A549 treated with AZD9567 at 1 μM for 4 hours (cell line): ENCODE measurements around the gene CAMKV. TPM values are rescaled to one million over a fixed set of nuclear protein-coding genes. Genes with fewer than 3 reads are reported as not detected.

ENCODE experiments used
- total RNA-seq: library from RNA; stranded (reverse); fragments of 200-300 nt; extraction: Qiagen RNA extraction; gene quantifications from 5 replicates; pipeline ENCODE4 v1.2.3, GENCODE V29; 2022; ENCODE audit not compliant: insufficient read depth

Gene CAMKV, protein sequence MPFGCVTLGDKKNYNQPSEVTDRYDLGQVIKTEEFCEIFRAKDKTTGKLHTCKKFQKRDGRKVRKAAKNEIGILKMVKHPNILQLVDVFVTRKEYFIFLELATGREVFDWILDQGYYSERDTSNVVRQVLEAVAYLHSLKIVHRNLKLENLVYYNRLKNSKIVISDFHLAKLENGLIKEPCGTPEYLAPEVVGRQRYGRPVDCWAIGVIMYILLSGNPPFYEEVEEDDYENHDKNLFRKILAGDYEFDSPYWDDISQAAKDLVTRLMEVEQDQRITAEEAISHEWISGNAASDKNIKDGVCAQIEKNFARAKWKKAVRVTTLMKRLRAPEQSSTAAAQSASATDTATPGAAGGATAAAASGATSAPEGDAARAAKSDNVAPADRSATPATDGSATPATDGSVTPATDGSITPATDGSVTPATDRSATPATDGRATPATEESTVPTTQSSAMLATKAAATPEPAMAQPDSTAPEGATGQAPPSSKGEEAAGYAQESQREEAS
- 0.17 to 0.36 TPM (median 0.23 TPM) in 4 of 5 replicates, not detected in the other for total RNA-seq

DNA sequence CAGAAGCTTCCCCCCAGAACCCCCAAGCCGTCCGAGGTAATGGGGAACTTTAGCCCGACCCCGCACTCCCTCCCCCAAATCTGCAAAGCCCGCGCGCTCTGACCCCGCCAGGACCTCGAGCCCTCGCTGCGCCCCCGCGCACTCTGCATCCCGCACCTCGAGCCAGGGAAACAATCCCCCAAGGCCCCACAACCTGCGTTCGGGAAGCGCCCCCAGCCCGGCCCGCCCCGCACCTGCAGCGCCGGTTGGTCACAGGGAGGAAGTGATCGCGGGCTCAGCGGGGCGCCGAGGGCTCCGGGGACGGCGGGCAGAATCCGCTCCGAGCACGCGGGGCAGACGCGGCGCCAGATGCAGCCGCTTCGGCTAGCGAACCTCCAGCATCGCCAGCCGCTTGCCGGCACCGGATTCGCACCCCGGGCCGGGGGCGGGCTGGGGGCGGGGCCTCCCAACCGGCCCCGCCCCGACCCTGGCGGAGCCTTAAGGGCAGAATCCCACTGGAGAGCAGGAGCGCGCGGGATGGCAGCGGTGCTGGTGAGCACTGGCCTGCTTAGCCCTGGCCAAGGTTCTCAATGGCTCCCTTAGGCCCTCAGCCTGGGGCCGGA lies at the start of gene CAMKV:
TSS of gene CAMKV (minus strand) at position 382 of the 602 bp plus-strand sequence. CDS start 7,518 bp downstream, outside the sequence.

DNA sequence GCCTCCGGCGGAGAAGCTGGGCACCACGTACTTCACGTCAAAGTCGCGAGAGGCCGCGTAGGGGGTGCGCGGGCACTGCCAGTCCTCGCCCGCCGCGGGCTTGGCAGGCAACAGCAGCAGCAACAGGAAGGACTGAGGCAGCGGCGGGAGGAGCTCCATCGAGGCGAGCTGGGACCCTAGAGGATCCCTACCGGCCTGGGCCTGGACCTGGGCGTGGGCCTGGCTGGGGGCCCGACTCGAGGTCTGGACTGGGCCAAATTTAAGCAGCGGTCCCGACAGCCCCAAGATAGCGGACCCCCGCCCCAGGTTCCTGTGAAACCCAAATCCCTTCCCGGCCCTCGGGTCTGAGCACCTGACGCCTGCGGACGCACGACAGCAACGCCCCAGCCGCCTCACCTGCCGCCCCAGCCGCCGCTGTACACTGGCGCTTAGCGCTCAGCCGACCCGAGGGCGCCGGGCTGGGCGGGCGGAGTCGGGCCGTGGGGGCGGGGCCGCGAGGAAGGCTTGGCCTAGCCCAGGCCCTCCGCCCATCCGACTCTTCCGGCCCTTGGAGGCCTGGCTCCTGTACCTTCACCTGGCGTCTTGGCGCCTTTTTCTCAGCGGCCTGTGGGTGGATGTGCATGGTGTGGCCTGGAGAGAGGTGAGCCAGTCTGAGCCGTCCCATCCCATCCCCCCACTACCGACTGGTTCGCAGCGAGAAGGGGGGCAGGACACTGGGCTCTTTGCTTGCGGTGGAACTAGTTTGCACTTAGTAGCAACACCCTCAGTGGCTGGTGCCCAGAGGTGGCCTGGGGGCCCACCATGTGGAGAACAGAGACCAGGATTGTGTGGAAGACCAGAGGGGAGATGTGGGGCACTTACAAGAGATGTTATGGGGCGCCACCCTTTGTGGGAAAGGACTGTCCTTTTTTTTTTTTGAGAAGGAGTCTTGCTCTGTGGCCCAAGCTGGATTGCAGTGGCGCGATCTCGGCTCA lies 34.0 kb upstream of the CAMKV start, which contains the start of gene MST1R:
TSS of gene MST1R (minus strand) at position 423 of the 974 bp plus-strand sequence. CDS start at position 159, 264 bp downstream.

DNA sequence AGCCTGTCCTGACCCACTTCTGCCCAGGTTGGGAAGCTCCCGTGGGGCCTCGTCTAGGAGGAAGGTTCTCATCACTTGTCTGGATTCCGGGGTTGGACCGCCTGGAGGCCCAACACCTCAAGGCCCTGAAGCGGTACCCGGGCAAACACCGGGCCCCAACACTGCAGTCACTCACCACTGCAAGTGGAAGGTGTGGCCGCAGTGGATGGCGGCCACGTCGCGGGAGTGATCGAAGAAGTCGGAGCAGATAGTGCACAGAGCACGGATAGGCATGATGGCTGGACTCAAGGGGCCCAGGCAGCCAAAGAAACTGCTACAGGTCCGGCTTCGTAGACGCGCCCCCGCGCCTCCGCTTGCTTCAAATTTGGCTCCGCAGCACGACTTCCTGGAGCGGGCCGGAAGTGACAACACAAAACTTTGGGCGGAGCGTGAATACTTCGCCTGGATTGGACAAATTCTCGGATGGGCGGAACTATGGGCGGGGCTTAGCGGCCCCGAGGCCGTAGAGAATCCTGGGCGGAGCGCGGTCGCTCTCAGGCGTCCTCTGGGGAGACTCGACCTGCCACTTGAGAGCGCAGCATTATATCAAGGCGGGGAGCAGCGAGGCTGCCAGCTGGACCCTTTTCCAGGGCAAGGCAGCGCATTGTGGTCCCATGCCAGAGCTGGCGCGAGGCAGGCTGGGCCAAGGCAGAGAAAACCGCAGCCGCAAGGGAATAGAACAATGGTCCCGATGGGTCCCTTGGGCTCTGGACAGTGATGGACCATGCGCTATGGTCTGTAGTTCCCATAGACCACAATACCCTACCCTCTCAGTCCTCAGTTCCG lies 13.3 kb downstream of the CAMKV start, which contains the start of gene TRAIP:
TSS of gene TRAIP (minus strand) at position 384 of the 825 bp plus-strand sequence. CDS start at position 273, 111 bp downstream.

DNA sequence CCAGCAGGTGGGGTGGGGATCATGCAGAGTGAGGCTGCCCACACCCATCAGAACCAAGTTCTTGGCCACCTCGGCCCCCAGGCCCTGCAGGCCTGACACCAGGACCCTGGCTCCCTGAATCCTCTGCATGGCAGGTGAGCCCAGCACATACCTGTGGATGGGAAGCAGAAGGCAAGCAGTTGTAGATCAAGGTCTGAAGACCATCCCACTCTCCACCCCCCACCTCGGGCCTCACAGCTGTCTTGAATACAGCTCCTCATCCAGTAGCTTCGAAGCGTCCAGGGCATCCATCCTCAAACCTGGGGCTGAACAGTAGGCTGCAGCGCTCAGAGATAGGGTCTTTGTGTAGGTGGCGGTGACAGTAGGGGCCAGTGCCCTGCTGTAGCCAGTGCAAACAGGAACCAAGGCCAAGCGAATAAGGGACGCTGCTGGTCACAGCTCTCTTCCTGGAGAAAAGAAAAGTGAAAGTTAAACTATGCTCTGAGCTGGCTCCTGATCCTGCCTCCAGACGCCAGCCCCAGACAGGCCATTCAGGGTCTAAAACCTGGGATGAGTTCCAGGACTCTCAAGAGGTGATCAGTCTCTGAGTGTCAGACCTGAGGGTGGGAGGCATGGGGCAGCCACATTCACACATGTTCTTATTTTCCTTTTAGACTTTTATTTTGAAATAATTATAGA lies 56.1 kb downstream of the CAMKV start, which contains the start of gene UBA7:
TSS of gene UBA7 (minus strand) at position 457 of the 678 bp plus-strand sequence. CDS start at position 291, 166 bp downstream.

Other genes with a start within 250 kb of the CAMKV start
- gene APEH, start 195.6 kb downstream of the CAMKV start, total RNA-seq, result 49.6 to 75.0 TPM (median 68.9 TPM) in 5 replicates
- 1.8 to 3.7 TPM (median 2.2 TPM) in 5 replicates for gene MST1, start 180.4 kb downstream of the CAMKV start, total RNA-seq
- 11.2 to 16.2 TPM (median 14.8 TPM) in 5 replicates for gene RNF123, start 180.3 kb downstream of the CAMKV start, total RNA-seq
- gene AMIGO3, start 150.2 kb downstream of the CAMKV start, total RNA-seq, result 0.51 to 1.0 TPM (median 0.76 TPM) in 4 of 5 replicates, not detected in the other
- 17.9 to 21.3 TPM (median 20.7 TPM) in 5 replicates for gene GMPPB, start 146.0 kb downstream of the CAMKV start, total RNA-seq
- gene IP6K1, start 83.4 kb downstream of the CAMKV start, total RNA-seq, result 20.7 to 24.2 TPM (median 22.1 TPM) in 5 replicates
- gene CDHR4, start 70.0 kb downstream of the CAMKV start, total RNA-seq, result 0.29 to 0.34 TPM (median 0.32 TPM) in 4 of 5 replicates, not detected in the other
- 2.2 to 3.2 TPM (median 2.7 TPM) in 5 replicates for gene INKA1, start 66.6 kb downstream of the CAMKV start, total RNA-seq
- 0.58 to 0.70 TPM (median 0.64 TPM) in 4 of 5 replicates, not detected in the other for gene UBA7, start 56.0 kb downstream of the CAMKV start, total RNA-seq
- gene TRAIP, start 13.3 kb downstream of the CAMKV start, total RNA-seq, result 14.3 to 25.2 TPM (median 15.3 TPM) in 5 replicates
- gene MST1R, start 34.0 kb upstream of the CAMKV start, total RNA-seq, result 6.6 to 9.5 TPM (median 6.8 TPM) in 5 replicates
- gene MON1A, start 59.9 kb upstream of the CAMKV start, total RNA-seq, result 4.1 to 8.2 TPM (median 7.6 TPM) in 5 replicates
- gene RBM6, start 70.2 kb upstream of the CAMKV start, total RNA-seq, result 26.3 to 28.9 TPM (median 28.0 TPM) in 5 replicates
- gene RBM5, start 219.0 kb upstream of the CAMKV start, total RNA-seq, result 24.9 to 39.4 TPM (median 39.0 TPM) in 5 replicates